Trophoblast cell (in vitro differentiated cells and primary cell): ENCODE data around the gene SGSM2.

Source experiments
- DNase-seq, 2 donors: peaks; one replicate each; pipeline ENCODE4 v3.0.0-alpha.2; 2016
- H2AFZ ChIP-seq: 2 replicates; pipeline ENCODE4 v1.6.1; 2013; ENCODE audit warnings: low read length, moderate library complexity, mild to moderate bottlenecking; ENCODE audit not compliant: insufficient read depth, poor library complexity
- H2AK5ac ChIP-seq: 2 replicates; pipeline ENCODE4 v1.6.1; 2013; ENCODE audit warnings: mild to moderate bottlenecking, low read length
- H2BK120ac ChIP-seq: 2 replicates; pipeline ENCODE4 v1.6.1; 2013; ENCODE audit warnings: low read length, mild to moderate bottlenecking, moderate library complexity; ENCODE audit not compliant: insufficient read depth, poor library complexity
- H2BK12ac ChIP-seq: 2 replicates; pipeline ENCODE4 v1.6.1; 2013; ENCODE audit warnings: mild to moderate bottlenecking, low read length, moderate library complexity
- H2BK5ac ChIP-seq: 2 replicates; pipeline ENCODE4 v1.6.1; 2013; ENCODE audit warnings: low read length, low read depth, moderate library complexity, mild to moderate bottlenecking; ENCODE audit not compliant: poor library complexity
- H3K14ac ChIP-seq: 2 replicates; pipeline ENCODE4 v1.6.1; 2013; ENCODE audit warnings: mild to moderate bottlenecking, low read length
- H3K18ac ChIP-seq: 2 replicates; pipeline ENCODE4 v1.6.1; 2013; ENCODE audit warnings: mild to moderate bottlenecking, low read length
- H3K23ac ChIP-seq: 2 replicates; pipeline ENCODE4 v1.6.1; 2013; ENCODE audit warnings: low read length
- H3K27ac ChIP-seq: 2 replicates; pipeline ENCODE4 v1.5.1; 2013; ENCODE audit warnings: low read depth, mild to moderate bottlenecking, inconsistent platforms, low read length, moderate library complexity
- H3K27me3 ChIP-seq: 2 replicates; pipeline ENCODE4 v1.6.1; 2013; ENCODE audit warnings: inconsistent platforms, mild to moderate bottlenecking, low read length, moderate library complexity; ENCODE audit not compliant: insufficient read depth
- H3K36me3 ChIP-seq, 2 experiments: 1 replicate in 1 of 2; 2 replicates in 1 of 2; pipeline ENCODE4 v1.6.1; 2013; ENCODE audit warnings: low read length in 2 of 2, mild to moderate bottlenecking in 2 of 2, moderate library complexity in 1 of 2; ENCODE audit not compliant: insufficient read depth in 2 of 2, control insufficient read depth in 1 of 2
- H3K4ac ChIP-seq: 2 replicates; pipeline ENCODE4 v1.6.1; 2013; ENCODE audit warnings: low read depth, mild to moderate bottlenecking, low read length, moderate library complexity
- H3K4me1 ChIP-seq, 2 experiments: 1 replicate in 1 of 2; 2 replicates in 1 of 2; pipeline ENCODE4 v1.6.1; 2013; ENCODE audit warnings: low read length in 2 of 2, mild to moderate bottlenecking in 2 of 2, moderate library complexity in 1 of 2; ENCODE audit not compliant: insufficient read depth in 2 of 2, control insufficient read depth in 1 of 2
- H3K4me2 ChIP-seq: 2 replicates; pipeline ENCODE4 v1.6.1; 2013; ENCODE audit warnings: inconsistent platforms, mild to moderate bottlenecking, low read length, moderate library complexity
- H3K4me3 ChIP-seq: 2 replicates; pipeline ENCODE4 v1.5.1; 2013; ENCODE audit warnings: mild to moderate bottlenecking, low read depth, low read length, inconsistent platforms
- H3K79me1 ChIP-seq: one replicate; pipeline ENCODE4 v1.6.1; 2013; ENCODE audit warnings: low read length
- H3K79me2 ChIP-seq: 2 replicates; pipeline ENCODE4 v1.6.1; 2013; ENCODE audit warnings: low read length, mild to moderate bottlenecking; ENCODE audit not compliant: control insufficient read depth, insufficient read depth, poor library complexity
- H3K9ac ChIP-seq: 2 replicates; pipeline ENCODE4 v1.6.1; 2013; ENCODE audit warnings: mild to moderate bottlenecking, low read length
- H3K9me3 ChIP-seq: 2 replicates; pipeline ENCODE4 v1.6.1; 2013; ENCODE audit warnings: low read depth, mild to moderate bottlenecking, control low read depth, inconsistent platforms, low read length; ENCODE audit not compliant: insufficient read depth
- H4K12ac ChIP-seq: 2 replicates; pipeline ENCODE4 v1.6.1; 2013; ENCODE audit warnings: low read depth, mild to moderate bottlenecking, low read length, moderate library complexity
- H4K8ac ChIP-seq: 2 replicates; pipeline ENCODE4 v1.6.1; 2013; ENCODE audit warnings: low read depth, mild to moderate bottlenecking, low read length, moderate library complexity
- H4K91ac ChIP-seq: one replicate; pipeline ENCODE4 v1.6.1; 2013; ENCODE audit warnings: low read depth, mild to moderate bottlenecking, low read length, moderate library complexity
- WGBS: extraction: QIAGEN DNeasy Blood & Tissue Kit; methylation state at CpG from one replicate; pipeline ENCODE4 v1.1.7; 2013; ENCODE audit warnings: missing lambda C conversion rate; ENCODE audit not compliant: insufficient read length, insufficient coverage; ENCODE audit errors: extremely low coverage; 5-methylcytosine and 5-hydroxymethylcytosine counted together

The SGSM2 gene

DNA sequence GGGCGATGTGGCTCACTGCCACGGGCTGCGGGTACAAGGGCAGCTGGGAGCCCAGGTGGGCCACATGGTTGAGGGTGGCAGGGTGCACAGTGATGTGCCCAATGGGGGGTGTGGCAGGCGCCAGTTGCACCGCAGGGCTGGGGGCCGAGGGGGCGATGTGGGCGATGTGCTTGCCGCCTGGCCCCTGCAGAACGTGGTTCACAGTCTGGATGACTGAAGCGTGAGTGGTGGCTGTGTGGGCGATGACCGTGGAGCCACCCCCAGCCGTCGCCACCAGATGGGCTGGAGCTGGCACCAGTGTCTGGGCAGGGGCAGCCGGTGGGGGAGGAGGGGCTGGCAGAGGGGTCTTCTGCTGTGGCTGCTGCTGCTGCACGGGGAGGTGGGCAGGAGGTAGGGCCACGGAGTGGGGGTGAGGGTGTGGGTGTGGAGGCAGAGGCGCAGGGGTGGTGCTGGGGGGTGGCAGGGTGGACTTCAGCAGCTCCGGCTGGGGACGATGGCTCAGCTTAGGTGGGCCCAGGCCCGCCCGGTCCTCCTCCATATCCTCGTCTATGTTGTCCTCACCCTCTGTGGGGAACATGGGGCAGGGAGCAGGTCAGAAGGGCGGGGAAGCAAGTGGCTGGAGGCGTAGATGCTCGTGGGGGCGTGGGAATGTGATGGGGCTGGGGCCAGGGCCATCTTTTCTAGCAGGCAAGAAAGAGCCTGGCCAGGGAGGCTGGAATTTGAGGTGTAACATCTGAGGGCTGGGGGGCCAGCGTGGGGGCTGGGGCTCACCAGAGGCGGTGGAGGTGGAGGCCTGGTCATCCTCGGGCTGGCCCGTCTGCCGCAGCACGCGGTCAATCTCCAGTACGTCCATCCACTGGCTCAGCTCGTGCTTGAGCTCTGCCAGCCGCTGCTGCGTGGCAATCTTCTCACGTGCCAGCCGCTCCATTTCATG is 50.1 kb downstream of the SGSM2 start:
- no peak overlapping the region for H2AFZ ChIP-seq
- DNase-seq, result no peak
- no peak overlapping the region for H3K4me2 ChIP-seq
- no peaks in the 10 kb centered on the region for H3K27me3 ChIP-seq
- H3K79me2 ChIP-seq, result peaks cover 3% of the 10 kb centered on the region
- no peak overlapping the region for H3K14ac ChIP-seq
- no peak overlapping the region for H4K8ac ChIP-seq
- H3K79me1 ChIP-seq, result peaks cover 19% of the 10 kb centered on the region
- H3K27ac ChIP-seq, result no peak overlapping the region
- no peak overlapping the region for H4K91ac ChIP-seq
- peaks cover 30 to 34% of the 10 kb centered on the region in 2 experiments for H3K4me1 ChIP-seq
- H3K18ac ChIP-seq, result no peak overlapping the region
- H2BK5ac ChIP-seq, result no peak overlapping the region
- no peak overlapping the region for H3K4ac ChIP-seq
- no peak overlapping the region for H2BK120ac ChIP-seq
- no peak overlapping the region for H3K23ac ChIP-seq
- no peak overlapping the region for H2BK12ac ChIP-seq
- H3K9me3 ChIP-seq, result no peaks in the 10 kb centered on the region
- no peak overlapping the region for H2AK5ac ChIP-seq
- no peak overlapping the region for H4K12ac ChIP-seq
- H3K36me3 ChIP-seq, result peaks cover 21 to 32% of the 10 kb centered on the region in 2 experiments
- no peak overlapping the region for H3K4me3 ChIP-seq
- no peak overlapping the region for H3K9ac ChIP-seq
- no CpG with 5 or more reads among the region's 41 CpGs for WGBS

DNA sequence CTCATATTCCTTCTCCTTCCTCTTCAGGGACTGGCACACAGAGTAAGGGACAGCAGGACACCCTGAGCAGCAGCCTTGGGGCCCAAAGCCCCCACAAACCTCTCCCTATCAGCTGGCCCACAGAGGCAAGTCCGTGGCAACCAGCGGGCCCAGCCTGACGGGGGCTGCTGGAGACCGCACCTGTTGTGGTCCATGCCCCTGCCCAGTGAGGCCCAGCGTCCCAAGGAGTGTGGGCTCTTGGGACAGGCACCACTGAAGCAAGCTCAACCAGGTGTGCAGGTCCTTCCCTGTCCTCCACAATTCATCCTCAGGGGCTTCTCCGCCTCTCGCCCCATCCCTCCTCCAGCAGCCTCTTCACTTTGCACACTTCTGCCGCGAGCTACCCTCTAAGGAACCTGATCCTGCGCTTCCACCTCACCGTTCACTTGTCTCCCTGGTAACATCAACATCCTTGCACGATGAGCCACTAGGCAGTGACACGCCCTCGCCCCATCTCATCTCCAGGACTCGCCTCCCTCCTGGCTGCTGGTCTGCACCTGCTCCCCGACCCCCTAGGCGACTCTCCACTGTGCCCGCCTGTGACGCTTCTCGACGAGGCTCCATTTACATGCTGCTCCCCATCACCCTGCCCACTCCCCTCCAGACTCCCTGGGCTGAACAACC is 50.9 kb downstream of the SGSM2 start:
- Histone ChIP-seq H2BK12ac (no peak overlapping the region), H3K4ac (no peak overlapping the region), H3K9me3 (no peaks in the 10 kb centered on the region), H2AK5ac (no peak overlapping the region), H2BK120ac (no peak overlapping the region), H3K79me1 (peaks cover 19% of the 10 kb centered on the region), H3K27ac (no peak overlapping the region), H3K4me1 (peaks cover 26 to 30% of the 10 kb centered on the region in 2 experiments), H2AFZ (no peak overlapping the region), H3K18ac (no peak overlapping the region), H4K12ac (no peak overlapping the region), H3K14ac (no peak overlapping the region), H3K27me3 (no peaks in the 10 kb centered on the region), H2BK5ac (no peak overlapping the region), H3K9ac (no peak overlapping the region), H3K4me2 (no peak overlapping the region), H4K91ac (no peak overlapping the region), H3K79me2 (peaks cover 3% of the 10 kb centered on the region), H3K23ac (no peak overlapping the region), H3K36me3 (peaks cover 21 to 32% of the 10 kb centered on the region in 2 experiments), H4K8ac (no peak overlapping the region), H3K4me3 (peak overlapping the region; percentile 14)
- no CpG with 5 or more reads among the region's 21 CpGs for WGBS
- DNase-seq, result no peak

DNA sequence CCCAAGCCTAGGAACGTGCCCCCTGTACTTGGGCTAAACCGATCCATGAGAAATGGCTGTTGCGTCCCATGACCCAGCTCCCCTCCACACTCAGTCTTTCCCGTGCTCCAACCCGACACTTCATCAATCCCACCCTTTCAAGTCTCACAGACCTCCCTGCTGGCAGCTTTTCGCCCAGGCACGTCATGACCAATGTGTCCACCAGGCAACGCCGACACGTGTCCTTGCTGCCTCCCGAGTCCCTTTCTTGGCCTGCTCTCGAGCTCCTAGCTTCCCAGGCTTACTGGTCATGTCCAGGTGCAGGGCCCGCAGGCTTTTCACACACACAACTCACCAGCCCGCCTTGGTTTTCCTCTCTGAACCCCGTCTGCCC is 51.4 kb downstream of the SGSM2 start:
- H2AFZ ChIP-seq, result no peak overlapping the region
- H3K79me1 ChIP-seq, result peaks cover 19% of the 10 kb centered on the region
- H3K27ac ChIP-seq, result no peak overlapping the region
- DNase-seq, result no peak
- no peak overlapping the region for H3K9ac ChIP-seq
- no peak overlapping the region for H3K23ac ChIP-seq
- peaks cover 7% of the 10 kb centered on the region for H3K79me2 ChIP-seq
- no peak overlapping the region for H3K14ac ChIP-seq
- H2BK120ac ChIP-seq, result no peak overlapping the region
- H3K4me1 ChIP-seq, result peaks cover 21 to 25% of the 10 kb centered on the region in 2 experiments
- H4K12ac ChIP-seq, result no peak overlapping the region
- H3K4me3 ChIP-seq, result no peak overlapping the region
- H3K4me2 ChIP-seq, result no peak overlapping the region
- H2AK5ac ChIP-seq, result no peak overlapping the region
- no peak overlapping the region for H3K4ac ChIP-seq
- no peak overlapping the region for H2BK5ac ChIP-seq
- WGBS, result no CpG with 5 or more reads among the region's 15 CpGs
- no peaks in the 10 kb centered on the region for H3K9me3 ChIP-seq
- H3K36me3 ChIP-seq, result peaks cover 21 to 32% of the 10 kb centered on the region in 2 experiments
- H4K8ac ChIP-seq, result no peak overlapping the region
- H3K27me3 ChIP-seq, result no peaks in the 10 kb centered on the region
- no peak overlapping the region for H2BK12ac ChIP-seq
- no peak overlapping the region for H4K91ac ChIP-seq
- no peak overlapping the region for H3K18ac ChIP-seq

DNA sequence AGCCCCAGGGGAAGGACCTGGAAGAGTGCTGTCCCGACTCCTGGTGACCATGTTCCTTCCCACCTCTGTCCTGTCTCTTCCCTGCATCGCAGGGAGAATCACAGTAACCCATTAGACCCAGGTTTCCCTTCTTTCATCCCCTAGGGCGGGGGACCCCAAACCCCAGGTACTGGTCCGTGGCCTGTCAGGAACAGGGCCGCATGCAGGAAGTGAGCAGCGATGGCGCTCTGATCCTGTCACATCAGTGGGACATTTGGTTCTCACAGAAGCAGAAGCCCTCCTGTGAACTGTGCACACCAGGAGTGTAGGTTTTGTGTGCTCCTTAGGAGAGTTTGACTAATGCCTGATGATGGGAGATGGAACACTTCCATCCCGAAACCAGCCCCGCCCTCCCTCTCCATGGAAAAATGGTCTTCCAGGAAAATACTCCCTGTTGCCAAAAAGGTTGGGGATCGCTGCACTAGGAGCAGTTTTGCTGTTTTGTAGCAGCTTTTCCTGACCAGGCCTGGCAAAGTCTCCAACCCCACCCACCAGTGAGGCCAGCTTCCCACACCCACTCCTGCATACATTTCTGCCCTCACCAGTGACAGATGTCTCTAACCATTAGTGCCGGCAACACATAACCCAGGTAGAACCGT is 53.0 kb downstream of the SGSM2 start:
- no peak overlapping the region for H3K4me2 ChIP-seq
- peaks cover 21 to 32% of the 10 kb centered on the region in 2 experiments for H3K36me3 ChIP-seq
- H3K27me3 ChIP-seq, result no peaks in the 10 kb centered on the region
- H2BK5ac ChIP-seq, result no peak overlapping the region
- no peak overlapping the region for H3K14ac ChIP-seq
- H2AFZ ChIP-seq, result no peak overlapping the region
- no peak overlapping the region for H3K18ac ChIP-seq
- no peak overlapping the region for H3K4ac ChIP-seq
- no peak overlapping the region for H2BK12ac ChIP-seq
- no peak overlapping the region for H3K4me3 ChIP-seq
- H2AK5ac ChIP-seq, result no peak overlapping the region
- H3K27ac ChIP-seq, result no peak overlapping the region
- H3K9me3 ChIP-seq, result no peaks in the 10 kb centered on the region
- no peak overlapping the region for H2BK120ac ChIP-seq
- H4K8ac ChIP-seq, result no peak overlapping the region
- H3K79me1 ChIP-seq, result peaks cover 18% of the 10 kb centered on the region
- H3K79me2 ChIP-seq, result peaks cover 7% of the 10 kb centered on the region
- no peak overlapping the region for H3K9ac ChIP-seq
- no peak overlapping the region for H4K91ac ChIP-seq
- DNase-seq, result no peak
- no CpG with 5 or more reads among the region's 12 CpGs for WGBS
- peaks cover 19 to 20% of the 10 kb centered on the region in 2 experiments for H3K4me1 ChIP-seq
- H3K23ac ChIP-seq, result no peak overlapping the region
- H4K12ac ChIP-seq, result no peak overlapping the region
